IPS-NIHi7 (cell line): Measurements from ENCODE around the gene RIT2.

Source experiments
- DNase-seq: peaks from one replicate; pipeline ENCODE4 v3.0.0; 2012; ENCODE audit warnings: mixed read lengths; ENCODE audit errors: extremely low spot score

The RIT2 gene

DNA sequence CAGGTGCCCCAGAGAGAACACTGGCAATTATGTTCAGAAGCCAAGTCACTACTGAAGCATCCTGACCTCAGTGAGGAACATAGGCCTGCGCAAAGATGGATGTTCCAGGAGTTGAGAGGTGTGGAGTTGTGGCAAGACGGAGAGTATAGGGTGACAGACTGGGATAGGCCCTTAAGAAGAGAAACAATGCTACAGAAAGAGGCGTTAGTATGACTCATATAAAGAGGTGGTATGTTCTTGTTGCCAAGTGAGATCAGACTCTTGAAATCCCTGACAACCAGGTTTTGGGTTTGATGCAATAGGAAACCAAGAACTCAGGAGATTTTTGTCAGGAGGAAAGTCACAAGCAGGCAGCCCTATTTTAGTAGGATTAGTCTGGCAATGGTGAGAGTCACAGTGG, 185.6 kb downstream of the RIT2 start:
- peak; percentile 29 for DNase-seq

DNA sequence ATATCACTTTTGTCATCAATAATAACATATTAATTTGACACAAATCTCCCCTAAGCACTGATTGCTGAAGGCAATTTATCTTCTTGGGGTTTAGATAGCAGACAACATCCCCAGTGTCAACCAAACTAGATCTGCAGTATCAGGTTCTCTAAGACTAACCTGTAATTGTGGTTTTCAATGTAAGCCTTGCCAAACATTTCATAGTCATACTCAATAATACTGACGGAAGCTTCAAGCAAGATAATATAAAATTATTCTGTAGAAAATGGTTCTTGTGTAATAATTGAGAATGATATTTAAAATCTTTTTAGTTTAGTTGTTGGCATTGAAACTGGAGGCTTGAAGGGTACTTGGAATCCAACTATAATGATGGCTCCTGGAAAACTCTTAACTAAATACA, 186.3 kb downstream of the RIT2 start:
- no peak for DNase-seq

DNA sequence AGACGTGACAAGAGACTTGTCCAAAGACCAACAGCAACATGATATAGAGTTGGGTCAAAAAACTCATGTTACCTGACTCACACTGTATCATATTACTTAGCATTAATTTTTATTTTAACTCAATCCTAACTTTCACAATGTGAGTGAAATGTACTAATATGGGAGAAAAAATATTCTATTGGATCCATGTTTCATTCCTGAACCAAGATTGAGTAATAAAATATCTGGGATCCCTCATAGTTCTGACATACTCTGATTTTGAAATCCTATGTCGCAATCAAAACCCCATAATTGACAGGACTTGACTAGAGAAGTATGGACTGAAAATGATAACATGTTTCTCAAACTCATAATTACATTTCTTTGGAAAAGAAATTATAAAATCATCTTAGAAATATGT, 190.4 kb downstream of the RIT2 start:
- no peak for DNase-seq

DNA sequence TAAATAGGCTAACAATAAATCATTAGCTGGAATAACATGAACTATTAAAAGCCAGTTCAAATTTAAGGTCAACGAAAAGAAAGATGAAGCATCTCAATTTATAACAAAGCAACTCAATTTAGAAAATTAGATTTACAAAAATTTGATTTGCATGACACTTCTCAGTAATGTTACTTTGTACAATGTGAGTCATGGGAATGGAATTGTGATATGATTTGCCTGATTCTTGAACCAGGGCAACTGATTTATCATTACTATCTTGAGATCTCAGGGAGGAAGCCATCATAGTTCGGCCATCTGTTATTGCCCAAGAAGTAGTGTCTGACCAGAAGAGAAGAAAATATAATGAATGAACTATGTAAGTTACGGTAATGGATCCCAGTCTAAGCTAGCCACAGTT, 193.1 kb downstream of the RIT2 start:
- no peak for DNase-seq

DNA sequence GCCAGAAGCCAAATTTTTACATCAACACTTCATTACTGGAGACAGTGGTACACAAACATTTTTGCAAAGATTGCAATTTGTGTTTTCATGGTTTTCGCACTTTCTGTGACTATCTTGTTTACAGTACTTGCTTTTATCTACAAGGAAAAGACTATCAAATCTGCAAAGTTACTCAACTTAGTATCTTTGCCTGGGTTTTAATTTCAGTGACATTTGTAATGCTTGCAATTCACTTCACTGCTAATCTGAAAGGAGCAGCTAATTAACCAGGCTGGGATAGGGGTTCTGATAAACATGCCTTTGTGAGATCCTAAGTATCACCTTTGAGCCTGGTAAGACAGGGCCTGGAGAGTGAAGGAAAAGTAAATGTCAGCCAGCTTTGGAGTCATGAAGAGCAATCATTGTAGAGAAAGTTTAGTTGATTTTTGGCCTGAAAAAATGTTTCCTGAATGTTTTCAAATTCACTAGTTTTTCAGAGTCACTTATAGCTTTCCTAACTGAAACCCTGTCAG, 194.2 kb downstream of the RIT2 start:
- peak; percentile 16 for DNase-seq

DNA sequence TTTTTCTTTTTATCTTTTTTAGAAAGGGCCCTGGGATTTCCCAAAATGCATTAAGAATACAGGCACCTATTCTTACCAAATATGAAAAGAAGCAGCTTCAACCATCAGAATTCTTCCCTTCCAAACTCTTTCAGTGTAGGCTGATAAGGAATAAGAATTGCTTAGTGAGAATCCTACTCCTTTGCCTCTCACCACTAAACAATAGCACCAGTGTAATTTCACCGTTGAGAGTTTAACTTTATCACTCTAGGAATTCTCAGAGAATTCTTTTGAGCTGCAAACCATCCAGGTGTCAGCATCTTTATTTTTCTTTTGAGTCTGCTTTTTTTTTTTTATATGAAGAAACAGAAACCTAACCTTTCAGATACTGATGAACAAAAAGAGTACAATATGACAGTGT, 194.9 kb downstream of the RIT2 start:
- no peak for DNase-seq

DNA sequence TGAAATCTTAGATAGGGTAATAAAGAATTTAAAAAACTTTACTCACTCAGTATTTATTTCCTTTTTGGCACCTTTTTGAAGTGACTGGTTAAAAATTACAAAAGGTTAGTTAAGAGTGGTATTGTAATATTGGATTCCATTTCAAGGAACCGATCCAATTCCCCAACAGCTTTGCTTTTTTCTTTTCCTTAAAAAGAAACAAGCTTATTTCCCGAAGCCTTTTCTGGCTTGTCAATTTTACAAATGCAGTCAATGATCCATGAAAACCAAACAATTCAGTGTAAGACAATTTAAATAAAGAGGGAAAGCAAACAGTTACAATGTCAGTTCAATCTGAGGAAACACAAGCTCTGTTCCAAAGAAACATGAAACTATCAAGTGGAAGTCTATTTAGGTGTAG, 200.2 kb downstream of the RIT2 start:
- no peak for DNase-seq

DNA sequence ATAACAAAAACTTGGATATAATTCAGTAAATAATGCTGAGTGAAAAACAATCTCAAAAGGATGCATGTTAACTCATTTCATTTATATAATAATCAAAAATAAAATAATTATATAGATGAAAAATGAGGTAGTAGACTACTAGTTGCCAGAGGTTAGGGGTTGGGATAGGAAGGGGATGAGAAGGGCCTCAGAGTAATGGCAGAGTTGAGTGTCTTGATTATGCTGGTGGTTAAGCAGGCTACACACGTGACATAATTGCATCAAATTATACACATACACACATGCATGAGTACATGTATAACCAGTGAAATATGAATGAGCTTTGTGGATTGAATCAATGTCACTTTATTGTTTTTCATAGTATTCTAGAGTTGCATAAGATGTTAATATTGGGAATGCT, 201.0 kb downstream of the RIT2 start:
- no peak for DNase-seq

DNA sequence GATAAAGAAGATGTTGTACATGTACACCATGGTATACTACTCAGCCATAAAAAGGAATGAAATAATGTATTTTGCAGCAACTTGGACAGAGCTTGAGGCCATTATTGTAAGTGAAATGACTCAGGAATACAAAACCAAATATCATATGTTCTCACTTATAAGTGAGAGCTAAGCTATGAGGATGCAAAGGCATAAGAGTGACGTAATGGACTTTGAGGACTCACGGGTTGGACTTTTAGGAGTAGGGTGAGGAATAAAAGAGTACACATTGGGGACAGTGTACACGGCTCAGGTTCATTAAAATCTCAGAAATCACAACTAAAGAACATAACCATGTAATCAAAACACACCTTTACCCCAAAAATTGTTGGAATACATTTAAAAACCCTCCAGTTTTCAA, 206.4 kb downstream of the RIT2 start:
- DNase-seq, result no peak

DNA sequence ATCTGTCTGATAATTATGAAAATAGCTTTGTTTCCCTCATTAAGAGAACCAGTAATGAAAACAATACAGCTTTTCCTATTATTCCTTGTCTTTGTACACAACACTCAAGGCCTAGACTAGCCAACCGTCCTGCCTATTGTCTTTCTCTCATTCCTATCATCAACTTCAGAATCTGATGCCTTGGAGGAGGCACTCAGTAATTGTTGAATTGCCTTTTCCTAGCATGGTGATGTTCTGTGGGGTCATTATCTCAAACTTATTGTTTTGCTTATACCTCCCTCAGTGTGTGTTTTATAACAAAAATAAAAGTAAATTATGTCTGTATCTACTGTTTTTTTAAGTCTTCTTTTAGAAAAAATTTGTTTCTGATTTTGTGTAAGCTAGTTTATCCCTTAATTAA, 208.7 kb downstream of the RIT2 start:
- no peak for DNase-seq

DNA sequence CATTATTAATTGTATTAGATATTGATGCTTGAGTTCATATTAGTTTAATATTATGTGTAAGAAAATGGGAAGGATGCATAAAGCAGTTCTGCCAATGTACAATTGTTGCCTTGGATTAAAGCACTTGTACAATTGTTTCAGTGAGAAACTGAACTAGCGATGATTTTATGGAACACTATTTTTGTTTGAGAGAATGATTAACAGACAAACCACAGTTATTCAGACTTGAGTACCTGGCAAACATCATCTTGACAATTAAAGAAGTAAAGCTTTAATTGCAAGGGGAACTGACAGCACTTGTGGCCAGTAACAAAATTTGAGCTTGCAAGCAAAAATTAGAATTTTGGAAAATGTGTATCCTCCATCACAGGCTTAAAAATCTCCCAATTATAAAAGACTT, 214.3 kb downstream of the RIT2 start:
- DNase-seq, result no peak

DNA sequence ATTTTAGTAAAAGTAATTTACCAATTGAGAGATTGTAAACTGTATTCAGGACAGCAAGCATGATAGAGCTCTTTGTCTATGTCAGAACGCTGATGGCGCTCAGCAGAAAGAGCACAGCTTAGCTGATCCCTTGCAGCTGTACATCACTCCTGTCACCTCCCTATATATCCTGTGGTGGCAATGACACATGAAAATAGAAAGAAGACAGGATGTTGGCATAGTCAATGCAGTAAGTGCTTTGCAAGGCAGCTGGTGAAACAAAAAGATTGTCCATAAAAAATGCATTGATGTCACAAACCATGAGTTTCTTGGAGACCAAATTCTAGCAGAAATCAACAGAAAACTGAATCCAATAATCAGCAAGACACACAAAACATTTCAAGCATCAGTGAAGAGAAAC, 221.5 kb downstream of the RIT2 start:
- no peak for DNase-seq

DNA sequence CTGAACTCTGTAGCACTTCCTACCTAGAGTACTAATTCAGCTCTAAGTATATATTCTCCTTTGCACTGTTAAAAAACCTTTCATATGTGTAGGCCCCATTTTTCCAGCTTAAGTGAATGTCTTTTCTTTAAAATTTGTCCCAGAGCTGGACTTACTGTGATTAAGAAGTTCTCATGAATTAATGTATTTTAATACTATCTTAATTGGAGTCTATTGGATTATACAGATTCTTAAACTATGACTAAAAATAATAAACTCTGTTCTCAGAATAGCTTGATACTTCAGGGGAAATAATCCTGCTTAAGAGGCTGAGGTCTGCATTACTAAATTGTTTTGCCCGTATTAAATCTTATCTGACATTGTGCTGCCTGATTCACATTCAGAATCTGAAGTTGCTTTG, 223.3 kb downstream of the RIT2 start:
- DNase-seq, result no peak

DNA sequence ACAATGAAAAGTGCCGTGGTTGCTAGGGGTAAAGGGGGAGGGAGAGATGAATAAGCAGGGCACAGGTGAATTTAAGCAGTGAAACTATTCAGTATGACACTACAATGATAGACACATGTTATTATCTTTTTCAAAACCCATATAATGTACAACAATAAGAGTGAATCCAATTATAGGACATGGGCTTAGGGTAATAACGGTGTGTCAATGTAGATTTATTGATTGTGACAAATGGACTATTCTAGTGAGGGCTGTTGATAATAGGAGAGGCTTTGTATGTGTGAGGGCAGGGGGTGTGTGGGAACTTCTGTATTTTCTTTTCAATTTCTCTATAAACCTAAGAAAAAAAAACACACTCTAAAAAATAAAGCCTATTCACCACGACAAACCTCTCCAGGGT, 223.8 kb downstream of the RIT2 start:
- no peak for DNase-seq

DNA sequence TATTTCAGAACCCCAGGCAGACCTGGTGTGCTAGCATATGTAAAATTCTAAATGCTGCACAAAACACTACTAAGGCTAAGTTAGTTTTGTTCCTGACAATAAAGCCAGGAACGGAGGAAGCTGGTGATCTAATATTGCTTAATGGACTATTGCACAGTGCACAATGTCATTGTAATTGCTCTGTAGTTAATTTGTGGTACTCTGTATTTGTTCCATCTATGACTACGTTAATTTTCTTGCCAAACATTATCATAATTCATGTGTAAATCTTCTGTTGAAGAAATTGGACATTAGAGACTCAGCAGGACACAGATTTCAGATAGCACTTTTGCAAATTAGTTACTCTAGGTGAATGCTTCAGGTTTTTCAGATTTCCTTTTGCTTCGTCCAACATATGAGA, 232.3 kb downstream of the RIT2 start:
- no peak for DNase-seq

DNA sequence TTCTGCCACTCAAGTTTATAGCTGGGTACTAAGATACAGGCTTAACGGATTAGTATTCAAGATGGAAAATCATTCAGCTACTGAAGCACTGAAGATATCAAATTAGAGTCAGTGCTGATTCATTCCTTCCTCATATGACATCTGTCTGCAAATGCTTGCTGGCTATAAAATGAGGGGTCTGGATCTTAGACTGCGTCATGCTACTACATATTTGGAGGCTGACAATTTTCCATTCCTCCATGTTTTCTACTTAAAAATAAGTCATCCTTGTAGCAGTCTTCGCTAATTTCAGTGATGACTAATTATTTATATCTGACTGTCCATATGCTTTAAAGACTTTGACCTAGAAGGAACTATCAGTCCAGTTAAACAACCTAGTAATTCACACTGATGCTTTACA, 233.4 kb downstream of the RIT2 start:
- DNase-seq, result no peak

DNA sequence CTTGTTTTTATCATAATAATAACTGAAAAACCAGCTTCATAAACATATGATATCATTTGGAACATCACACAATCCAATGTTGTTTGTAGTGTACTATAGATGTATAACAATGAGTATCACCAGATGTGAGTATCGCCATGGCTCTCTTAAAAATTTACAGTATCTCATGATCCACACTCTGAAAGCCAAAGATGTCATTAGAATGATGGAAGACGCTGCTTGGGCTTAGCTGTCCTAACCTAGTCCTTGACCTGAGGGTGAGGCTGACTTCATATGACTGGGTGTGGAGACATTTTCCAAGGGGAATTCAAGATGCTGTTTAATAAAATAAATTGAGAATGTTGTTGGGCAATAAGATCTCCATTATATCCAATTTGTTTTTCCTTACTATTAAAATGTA, 242.6 kb downstream of the RIT2 start:
- DNase-seq, result no peak

DNA sequence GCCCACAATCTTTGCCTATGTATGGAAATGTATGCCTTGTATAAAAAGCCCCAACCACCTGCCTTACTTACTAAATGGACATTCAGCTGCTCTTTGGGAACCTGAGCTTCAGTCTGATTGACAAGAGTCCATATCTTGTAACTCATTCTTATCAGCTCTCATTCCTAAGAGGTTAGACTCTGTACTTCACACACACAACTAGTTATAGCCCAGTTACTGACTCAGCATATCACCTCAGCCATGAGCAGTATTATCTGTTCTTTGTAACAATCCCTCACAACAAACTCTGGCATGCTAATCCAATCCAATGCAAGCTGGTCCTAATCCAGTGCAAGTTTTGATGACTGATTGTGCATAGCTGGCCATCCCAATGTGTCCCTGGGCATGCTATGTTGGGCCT, 250.6 kb downstream of the RIT2 start:
- DNase-seq, result no peak

DNA sequence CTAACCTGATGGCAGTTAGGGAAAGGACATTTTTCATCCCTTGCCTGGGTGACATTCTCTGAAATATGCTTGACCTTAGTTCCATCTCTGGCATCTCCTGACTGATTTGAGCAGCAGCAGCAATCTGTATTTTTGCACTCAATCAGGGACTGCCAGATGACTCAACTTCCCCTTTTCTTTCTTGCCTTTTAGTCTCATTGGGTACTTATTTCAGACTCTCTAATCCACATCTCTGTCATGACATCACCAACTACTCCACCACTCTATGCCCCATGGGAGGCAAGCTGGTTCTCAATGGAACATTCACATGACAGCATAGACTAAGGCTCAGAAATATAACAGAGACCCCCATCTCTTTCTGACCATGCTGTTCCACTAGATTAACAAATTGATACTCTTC, 254.2 kb downstream of the RIT2 start:
- no peak for DNase-seq

DNA sequence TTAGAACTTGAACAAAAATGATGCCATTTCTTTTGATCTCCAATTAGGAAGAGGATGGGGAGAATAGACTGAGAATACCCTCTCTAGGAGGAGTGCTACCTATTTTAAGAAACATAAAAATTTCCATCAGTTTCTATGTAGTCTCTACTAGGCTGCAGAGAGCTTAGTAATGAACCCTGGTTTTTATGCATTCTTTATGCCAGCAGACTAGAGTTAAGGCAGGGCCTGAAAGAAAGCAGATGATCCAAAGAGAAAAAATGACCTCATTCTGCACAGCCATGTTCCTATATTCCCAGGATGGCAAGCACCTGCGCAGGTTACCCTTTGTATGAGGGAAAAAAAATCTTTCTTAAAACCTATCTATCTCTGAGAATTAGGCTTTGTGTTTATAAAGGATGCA, 254.9 kb downstream of the RIT2 start:
- no peak for DNase-seq

DNA sequence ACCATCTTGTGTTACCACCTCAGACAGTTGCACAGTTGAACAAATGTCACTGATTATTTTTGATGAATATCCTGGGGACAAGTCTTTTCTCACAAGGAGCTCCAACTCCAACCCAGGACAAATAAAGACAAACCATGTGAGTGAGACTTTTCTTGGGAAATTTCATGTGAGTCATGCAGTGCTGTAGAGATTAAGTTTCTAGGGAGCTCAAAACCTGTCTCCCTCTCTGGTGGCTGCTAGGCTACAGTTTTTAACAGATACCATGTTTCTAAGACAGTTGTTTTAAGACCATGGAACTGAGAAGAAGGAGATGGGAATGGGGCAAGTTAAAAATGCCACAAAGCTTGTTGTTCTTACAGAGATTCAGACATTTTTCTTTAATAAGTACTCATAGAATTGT, 255.5 kb downstream of the RIT2 start:
- DNase-seq, result no peak

DNA sequence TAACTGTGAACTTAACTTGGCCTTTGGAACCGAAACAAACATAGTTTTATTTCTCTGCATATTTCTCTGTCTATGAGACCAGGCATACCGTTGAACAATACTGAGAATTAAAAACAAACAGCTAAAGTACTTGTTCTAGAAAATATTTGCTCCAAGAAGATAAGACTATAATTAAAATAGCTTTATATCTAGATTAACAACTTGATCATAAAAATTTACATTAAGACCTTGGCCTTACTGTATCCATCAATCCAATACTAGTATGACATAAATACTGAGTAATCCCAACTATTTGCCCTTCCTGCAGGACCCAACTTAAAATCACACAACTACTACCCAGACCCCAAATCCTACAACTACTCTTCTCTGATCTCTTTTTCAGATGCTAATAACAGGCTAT, 260.9 kb downstream of the RIT2 start:
- DNase-seq, result no peak

DNA sequence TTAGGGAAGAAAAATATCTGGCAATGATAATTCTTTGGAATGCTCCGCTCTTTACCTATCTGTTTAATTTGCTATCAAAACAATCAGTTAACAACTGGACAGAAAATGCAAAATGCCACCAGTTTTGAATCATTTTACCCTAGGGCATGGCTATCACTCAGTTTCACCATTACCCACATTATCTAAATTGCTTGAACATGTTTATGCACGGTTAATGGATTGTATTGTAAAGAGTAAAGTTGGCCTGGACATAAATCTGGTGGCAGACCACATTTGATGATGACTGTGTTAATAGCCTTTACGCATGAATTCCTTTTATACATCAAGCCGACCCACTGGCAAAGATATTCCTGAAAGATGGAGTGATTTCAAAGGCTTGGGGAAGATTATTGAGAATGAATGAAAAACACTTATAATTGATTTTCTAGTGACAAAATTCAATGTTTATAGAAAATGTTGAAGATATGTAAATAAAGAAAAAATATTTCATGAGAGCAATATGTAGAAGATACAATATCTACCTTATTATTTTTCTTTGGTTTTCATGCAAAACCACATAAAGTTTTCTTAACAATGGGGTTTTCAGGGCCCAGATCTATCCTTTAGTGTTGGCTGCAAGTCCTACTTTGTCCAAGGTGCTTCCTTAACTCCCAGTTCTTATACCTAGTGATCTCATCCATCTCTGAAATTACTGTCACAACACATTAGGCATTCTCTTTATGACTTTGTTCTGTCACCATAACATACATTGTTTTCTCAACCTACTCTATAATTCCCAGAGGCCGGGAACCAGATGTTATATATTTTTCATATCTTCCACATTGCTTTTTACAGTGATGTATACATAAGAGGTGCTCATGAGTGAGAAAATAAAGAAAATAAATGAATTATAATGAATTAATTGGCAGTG, 265.1 kb downstream of the RIT2 start:
- no peak for DNase-seq

DNA sequence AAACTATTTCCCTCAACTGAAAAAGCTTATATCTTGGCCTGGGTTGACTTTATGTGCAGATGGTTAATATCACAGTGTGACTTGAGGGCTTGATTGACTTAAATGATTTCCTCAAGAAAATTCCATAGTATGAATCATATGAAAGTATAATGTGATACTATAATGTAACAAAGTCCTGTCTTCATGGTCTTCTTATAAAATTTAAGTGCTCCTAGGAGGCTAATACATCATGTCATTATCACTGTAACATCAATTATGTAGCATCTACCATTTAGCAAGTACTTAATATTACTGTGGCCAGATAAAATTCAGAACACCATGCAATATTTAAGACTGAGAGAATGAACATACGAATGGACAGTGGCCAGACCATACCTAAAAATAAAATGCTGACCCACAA, 276.1 kb downstream of the RIT2 start:
- DNase-seq, result no peak
